ENCODE measurements around the gene RRAGA. TPM values are rescaled to one million over a fixed set of nuclear protein-coding genes. Genes with fewer than 3 reads are reported as not detected.

The RRAGA gene
- polyA plus RNA-seq, 1 of the 3 experiments (the other 2 are of a cell fraction): 103 TPM

- no peak for TF ChIP-seq MAX (IDR thresholded peaks at IDR 0.05; ENCODE audit: low read depth)
Measured at GRCh38 chr9:19026375-19026774, 22.9 kb upstream of the RRAGA start (continued).

- POLR2A ChIA-PET: no interaction called here
- TF ChIP-seq NRF1 (IDR thresholded peaks at IDR 0.05; ENCODE audit: low read depth, low read length) (no peak), CTCF (IDR thresholded peaks at IDR 0.05) (no peak), POLR2AphosphoS5 (IDR thresholded peaks at IDR 0.05; ENCODE audit: low read depth, low read length) (no peak), MEF2A (IDR thresholded peaks at IDR 0.05; ENCODE audit: borderline replicate concordance, low read depth) (no peak), REST (IDR thresholded peaks at IDR 0.05; ENCODE audit: low read depth, low read length) (no peak), CHD2 (IDR thresholded peaks at IDR 0.05; ENCODE audit: low read length, partially characterized antibody) (no peak)
- DNase-seq: no peak
- Histone ChIP-seq H3F3A (replicated peaks; ENCODE audit: insufficient read depth) (no peaks in the 10 kb centered on the region), H3K27me3 (ENCODE audit: insufficient read depth) (no peaks in the 10 kb centered on the region), H3K4me3 (ENCODE audit: low read depth in 2 of 2, low read length in 1 of 2) (no peak overlapping the region), H3K9me3 (no peaks in the 10 kb centered on the region), H3K36me3 (replicated peaks in 1 of 2; ENCODE audit: control insufficient read depth in 1 of 2, insufficient read depth in 2 of 2, low read length in 1 of 2) (no peaks in the 10 kb centered on the region), H4K20me1 (ENCODE audit: insufficient read depth) (no peaks in the 10 kb centered on the region), H3K79me2 (ENCODE audit: insufficient read depth) (no peaks in the 10 kb centered on the region), H2AFZ (ENCODE audit: low read depth) (no peak overlapping the region), H3K4me1 (ENCODE audit: control insufficient read depth in 1 of 2, insufficient read depth in 2 of 2, low read depth in 1 of 2, low read length in 1 of 2) (no peaks in the 10 kb centered on the region; a peak in 1 of 4 replicates), H3K4me2 (no peak overlapping the region), H3K27ac (ENCODE audit: low read depth in 2 of 2, low read length in 1 of 2) (no peak overlapping the region), H3K9me2 (no peaks in the 10 kb centered on the region), H3K9ac (no peak overlapping the region)
- 88% methylated on average over 12 of the region's 22 CpGs for WGBS (ENCODE audit: low lambda C conversion rate)
- CTCF ChIA-PET: interaction anchor here (0.8 to 6.9 kb wide), 22 partner anchors 10 to 1220 kb away, joined by 3 to 110 read pairs (median 4); no protein-coding TSS in a partner anchor
Measured at GRCh38 chr9:19027825-19028224, 21.4 kb upstream of the RRAGA start.

GRCh38 chr9:19028835-19029451 is 20.3 kb upstream of the RRAGA start:
- Histone ChIP-seq H3K9me2 (no peaks in the 10 kb centered on the region), H3K4me2 (no peak overlapping the region; the same call in 1 of the 2 replicates), H3K79me2 (ENCODE audit: insufficient read depth) (no peaks in the 10 kb centered on the region), H3K36me3 (replicated peaks in 1 of 2; ENCODE audit: control insufficient read depth in 1 of 2, insufficient read depth in 2 of 2, low read length in 1 of 2) (no peaks in the 10 kb centered on the region), H3K9ac (no peak overlapping the region), H3K4me1 (ENCODE audit: control insufficient read depth in 1 of 2, insufficient read depth in 2 of 2, low read depth in 1 of 2, low read length in 1 of 2) (no peaks in the 10 kb centered on the region; a peak in 1 of 4 replicates), H4K20me1 (ENCODE audit: insufficient read depth) (no peaks in the 10 kb centered on the region), H3F3A (replicated peaks; ENCODE audit: insufficient read depth) (no peaks in the 10 kb centered on the region), H3K27me3 (ENCODE audit: insufficient read depth) (no peaks in the 10 kb centered on the region), H3K27ac (ENCODE audit: low read depth in 2 of 2, low read length in 1 of 2) (no peak overlapping the region), H3K4me3 (ENCODE audit: low read depth in 2 of 2, low read length in 1 of 2) (peak overlapping the region in 1 of 2 experiments; percentile 8; a peak in 1 of 4 replicates), H3K9me3 (no peaks in the 10 kb centered on the region), H2AFZ (ENCODE audit: low read depth) (no peak overlapping the region)
- 17% methylated on average over 8 of the region's 8 CpGs for WGBS (ENCODE audit: low lambda C conversion rate)
- ChIA-PET CTCF (interaction anchor here (0.7 to 6.9 kb wide), 60 partner anchors 8 to 1224 kb away, joined by 3 to 110 read pairs (median 4); partner anchors contain the start of gene RRAGA), POLR2A (no interaction called here)
- peak; percentile 81 for DNase-seq
- no peak for TF ChIP-seq RXRA (IDR thresholded peaks at IDR 0.05; ENCODE audit: borderline replicate concordance, low read depth)
- TF ChIP-seq MXI1 (IDR thresholded peaks at IDR 0.05; ENCODE audit: low read depth, low read length): no peak
- TF ChIP-seq GATA2 (CRISPR knock-in tag; IDR thresholded peaks at IDR 0.05): no peak
- TF ChIP-seq RAD21 (IDR thresholded peaks at IDR 0.05; ENCODE audit: low read length): peak; percentile 89
- TF ChIP-seq TCF12 (IDR thresholded peaks at IDR 0.05): no peak
- no peak for TF ChIP-seq REST (IDR thresholded peaks at IDR 0.05; ENCODE audit: low read depth, low read length)
- no peak for TF ChIP-seq RCOR1 (IDR thresholded peaks at IDR 0.05; ENCODE audit: low read length)
- TF ChIP-seq MEF2A (IDR thresholded peaks at IDR 0.05; ENCODE audit: borderline replicate concordance, low read depth): no peak
- TF ChIP-seq TAF1 (IDR thresholded peaks at IDR 0.05; ENCODE audit: borderline replicate concordance, low read depth, low read length): no peak

All from SK-N-SH (cell line).